Choroid plexus epithelial cell (primary cell): ENCODE measurements around the gene FGF5.

Experiments
- DNase-seq: peaks from one replicate; pipeline ENCODE4 v3.0.0-alpha.2; 2010; ENCODE audit warnings: low read depth
- H3K4me3 ChIP-seq: 2 replicates; pipeline ENCODE4 v1.5.1; 2011; ENCODE audit warnings: low read depth, mild to moderate bottlenecking, control low read depth, low read length, moderate library complexity
- CTCF ChIP-seq: conservative IDR thresholded peaks from 2 replicates; pipeline ENCODE4 v1.5.1; 2011; ENCODE audit warnings: low read depth, mild to moderate bottlenecking, control low read depth, inconsistent platforms, low read length, moderate library complexity

The FGF5 gene

GRCh38 chr4:80261989-80262600, 4.4 kb upstream of the FGF5 start:
- TF ChIP-seq CTCF, result no peak
- H3K4me3 ChIP-seq, result no peak overlapping the region
- DNase-seq, result no peak

GRCh38 chr4:80263541-80264351, 2.7 kb upstream of the FGF5 start:
- peak overlapping the region; percentile 1 for H3K4me3 ChIP-seq
- DNase-seq, result no peak
- TF ChIP-seq CTCF, result peak; percentile 15

GRCh38 chr4:80264352-80264647, 2.2 kb upstream of the FGF5 start:
- TF ChIP-seq CTCF, result no peak
- DNase-seq, result no peak
- H3K4me3 ChIP-seq, result no peak overlapping the region

- TF ChIP-seq CTCF, result no peak
- no peak for DNase-seq
- H3K4me3 ChIP-seq, result no peak overlapping the region
Observed at GRCh38 chr4:80264825-80265224, 1.6 kb upstream of the FGF5 start.

- H3K4me3 ChIP-seq, result peak overlapping the region; percentile 57
- DNase-seq, result peak; percentile 53
Observed at GRCh38 chr4:80265571-80266252, 752 bp upstream of the FGF5 start.

GRCh38 chr4:80266902-80267380, 477 bp downstream of the FGF5 start:
- TF ChIP-seq CTCF, result no peak
- peak overlapping the region; percentile 57 for H3K4me3 ChIP-seq
- DNase-seq, result no peak

More at GRCh38 chr4:80265571-80266252, 752 bp upstream of the FGF5 start:
- no peak for TF ChIP-seq CTCF
